ENCODE measurements around the gene STAG2. TPM values are rescaled to one million over a fixed set of nuclear protein-coding genes. Genes with fewer than 3 reads are reported as not detected.

Gene STAG2
- polyA plus RNA-seq, 3 donors = 20.6 to 56.2 (median 40.9) TPM

GRCh38 chrX:123949846-123950245 lies 11.7 kb upstream of the STAG2 start:
- no peaks in the 10 kb centered on the region for H3K36me3 ChIP-seq (replicated peaks in 1 of 2; ENCODE audit: control insufficient read depth in 1 of 2, insufficient read depth in 2 of 2, low read length in 2 of 2)
- Mint-ChIP-seq H3K4me1 (no peaks in the 10 kb centered on the region), H3K4me3 (no peak overlapping the region), H3K27me3 (ENCODE audit: low read depth in 3 of 3) (no peaks in the 10 kb centered on the region), H3K36me3 (no peaks in the 10 kb centered on the region), H3K27ac (no peak overlapping the region), H3K9me3 (no peaks in the 10 kb centered on the region)
- H3K4me1 ChIP-seq (ENCODE audit: control insufficient read depth in 1 of 2, insufficient read depth in 2 of 2, low read length in 2 of 2) = no peaks in the 10 kb centered on the region
- WGBS (ENCODE audit: insufficient coverage) = no CpG with 5 or more reads among the region's 2 CpGs
- H3K9me3 ChIP-seq (replicated peaks in 1 of 2; ENCODE audit: control insufficient read depth in 1 of 2, insufficient read depth in 1 of 2, low read length in 2 of 2) = no peaks in the 10 kb centered on the region
- H2AFZ ChIP-seq (ENCODE audit: insufficient read depth, low read depth, low read length, poor library complexity, severe bottlenecking) = no peak overlapping the region
- DNase-seq = no peak
- no peaks in the 10 kb centered on the region for H3K79me2 ChIP-seq (ENCODE audit: insufficient read depth, low read length)
- no peak overlapping the region for H3K4me2 ChIP-seq (replicated peaks; ENCODE audit: extremely low read depth, low read length, poor library complexity, severe bottlenecking)
- no peaks in the 10 kb centered on the region for H3K27me3 ChIP-seq (ENCODE audit: control insufficient read depth in 2 of 2, insufficient read depth in 2 of 2, low read length in 2 of 2)
- H3K4me3 ChIP-seq (replicated peaks in 1 of 3; ENCODE audit: low read depth in 2 of 3, low read length in 3 of 3) = no peak overlapping the region
- intact Hi-C loops (cut with micrococcal nuclease) = loop anchor here in 1 of 2 donors (10.0 kb wide), 1 partner anchor 115 kb away; no protein-coding TSS in a partner anchor
- H4K20me1 ChIP-seq (ENCODE audit: insufficient read depth, low read length) = no peaks in the 10 kb centered on the region
- no peak for TF ChIP-seq CTCF (IDR thresholded peaks at IDR 0.05)
- H3K27ac ChIP-seq (ENCODE audit: low read depth in 1 of 2, low read length in 2 of 2) = no peak overlapping the region
- no peak overlapping the region for H3K9ac ChIP-seq (ENCODE audit: insufficient read depth, low read length, poor library complexity, severe bottlenecking)

GRCh38 chrX:123959281-123960063 lies 2.0 kb upstream of the STAG2 start:
- Histone ChIP-seq H2AFZ (ENCODE audit: insufficient read depth, low read depth, low read length, poor library complexity, severe bottlenecking) (peak overlapping the region; percentile 70), H3K4me3 (replicated peaks in 1 of 3; ENCODE audit: low read depth in 2 of 3, low read length in 3 of 3) (peak overlapping the region; percentile 75 to 83 (median 79)), H3K4me2 (replicated peaks; ENCODE audit: extremely low read depth, low read length, poor library complexity, severe bottlenecking) (peak overlapping the region; percentile 51), H3K9me3 (replicated peaks in 1 of 2; ENCODE audit: control insufficient read depth in 1 of 2, insufficient read depth in 1 of 2, low read length in 2 of 2) (no peaks in the 10 kb centered on the region), H3K27ac (ENCODE audit: low read depth in 1 of 2, low read length in 2 of 2) (peak overlapping the region; percentile 83 to 95), H3K4me1 (ENCODE audit: control insufficient read depth in 1 of 2, insufficient read depth in 2 of 2, low read length in 2 of 2) (peaks cover 2% of the 10 kb centered on the region in 2 donors), H3K27me3 (ENCODE audit: control insufficient read depth in 2 of 2, insufficient read depth in 2 of 2, low read length in 2 of 2) (no peaks in the 10 kb centered on the region), H3K36me3 (replicated peaks in 1 of 2; ENCODE audit: control insufficient read depth in 1 of 2, insufficient read depth in 2 of 2, low read length in 2 of 2) (no peaks in the 10 kb centered on the region), H3K79me2 (ENCODE audit: insufficient read depth, low read length) (peaks cover 37% of the 10 kb centered on the region), H3K9ac (ENCODE audit: insufficient read depth, low read length, poor library complexity, severe bottlenecking) (peak overlapping the region; percentile 93), H4K20me1 (ENCODE audit: insufficient read depth, low read length) (no peaks in the 10 kb centered on the region)
- Mint-ChIP-seq H3K4me3 (peak overlapping the region; percentile 91 to 93), H3K27me3 (ENCODE audit: low read depth in 3 of 3) (peaks cover 0 to 20% (median 1%) of the 10 kb centered on the region in 3 donors), H3K4me1 (peaks cover 9% of the 10 kb centered on the region), H3K9me3 (peaks cover 0 to 22% (median 15%) of the 10 kb centered on the region in 7 donors), H3K27ac (peak overlapping the region; percentile 88 to 99 (median 95)), H3K36me3 (no peaks in the 10 kb centered on the region)
- no peak for TF ChIP-seq CTCF (IDR thresholded peaks at IDR 0.05)
- intact Hi-C loops (cut with micrococcal nuclease) = loop anchor here (2.0 to 10.0 kb wide), 4 partner anchors 17 to 125 kb away; partner anchors contain the start of gene XIAP (in 1 of the 2)
- 0% methylated on average over 1 of the region's 35 CpGs for WGBS (ENCODE audit: insufficient coverage)
- DNase-seq = peak in 2 of 3 donors; percentile 4 to 5
